Measurements from ENCODE around the gene UBE2K.
"Not testable (repeated sequence)": the region's sequence is repeated elsewhere in the genome, so short reads cannot be mapped to it uniquely, and the experiment has no call there.

GRCh38 chr4:39704789-39705188, 6.9 kb downstream of the UBE2K start:
- not testable (repeated sequence) for TF ChIP-seq CTCF, POLR2AphosphoS5 (IDR thresholded peaks at IDR 0.05)

Data from stomach (tissue), 4 donors.